Stimulated activated effector memory CD8-positive, alpha-beta T cell treated with anti-CD3 and anti-CD28 coated beads, Interleukin-12 subunit alpha, Interleukin-12 subunit beta, amount 100 ng/mL, for 72 hours (primary cell): Measurements from ENCODE around the gene POC1B.

Source experiments
- ATAC-seq: fragments of 150-1000 bp; cut with Tn5 transposase; 2 replicates; pipeline ENCODE4 v1.10.0; 2021
- DNase-seq, 2 donors: peaks; one replicate each; pipeline ENCODE4 v3.0.0; 2021 to 2022; ENCODE audit warnings: low spot score in 2 of 2
- H3K27ac Mint-ChIP-seq: one replicate; pipeline ENCODE4 v1.8.0; 2022; ENCODE audit warnings: mild to moderate bottlenecking, mixed read lengths
- H3K36me3 Mint-ChIP-seq: one replicate; pipeline ENCODE4 v1.8.0; 2022; ENCODE audit warnings: mild to moderate bottlenecking, mixed read lengths
- H3K4me1 Mint-ChIP-seq: one replicate; pipeline ENCODE4 v1.8.0; 2022; ENCODE audit warnings: mixed read lengths
- H3K4me3 Mint-ChIP-seq: one replicate; pipeline ENCODE4 v1.8.0; 2022; ENCODE audit warnings: mild to moderate bottlenecking, mixed read lengths
- H3K9me3 Mint-ChIP-seq: one replicate; pipeline ENCODE4 v1.8.0; 2022; ENCODE audit warnings: mixed read lengths

Gene POC1B

GRCh38 chr12:89521364-89522223 lies 4.3 kb downstream of the POC1B start:
- H3K4me3 Mint-ChIP-seq: peak overlapping the region; percentile 90
- no peaks in the 10 kb centered on the region for H3K9me3 Mint-ChIP-seq
- peaks cover 74% of the 10 kb centered on the region for H3K36me3 Mint-ChIP-seq
- ATAC-seq: no peak
- H3K4me1 Mint-ChIP-seq: peaks cover 33% of the 10 kb centered on the region
- peak overlapping the region; percentile 29 for H3K27ac Mint-ChIP-seq
- no peak for DNase-seq

- no peaks in the 10 kb centered on the region for H3K9me3 Mint-ChIP-seq
Observed at GRCh38 chr12:89517720-89518119, 8.1 kb downstream of the POC1B start.

GRCh38 chr12:89516633-89517032 lies 9.2 kb downstream of the POC1B start:
- no peak overlapping the region for H3K27ac Mint-ChIP-seq
- no peak overlapping the region for H3K4me3 Mint-ChIP-seq
- no peaks in the 10 kb centered on the region for H3K9me3 Mint-ChIP-seq
- peaks cover 32% of the 10 kb centered on the region for H3K36me3 Mint-ChIP-seq
- DNase-seq: no peak
- peaks cover 14% of the 10 kb centered on the region for H3K4me1 Mint-ChIP-seq
- no peak for ATAC-seq

More at GRCh38 chr12:89517720-89518119, 8.1 kb downstream of the POC1B start:
- peaks cover 20% of the 10 kb centered on the region for H3K4me1 Mint-ChIP-seq
- ATAC-seq: no peak
- no peak overlapping the region for H3K27ac Mint-ChIP-seq
- no peak for DNase-seq
- no peak overlapping the region for H3K4me3 Mint-ChIP-seq
- peaks cover 43% of the 10 kb centered on the region for H3K36me3 Mint-ChIP-seq

GRCh38 chr12:89514751-89515150 lies 11.1 kb downstream of the POC1B start:
- DNase-seq (no peak), ATAC-seq (peak; percentile 90)
- Mint-ChIP-seq H3K4me1 (peaks cover 7% of the 10 kb centered on the region), H3K36me3 (peaks cover 19% of the 10 kb centered on the region), H3K9me3 (no peaks in the 10 kb centered on the region), H3K27ac (no peak overlapping the region), H3K4me3 (no peak overlapping the region)

- Mint-ChIP-seq H3K4me1 (peaks cover 2% of the 10 kb centered on the region), H3K4me3 (no peak overlapping the region), H3K36me3 (peaks cover 7% of the 10 kb centered on the region), H3K27ac (no peak overlapping the region), H3K9me3 (no peaks in the 10 kb centered on the region)
- DNase-seq (no peak), ATAC-seq (no peak)
Observed at GRCh38 chr12:89513544-89513943, 12.3 kb downstream of the POC1B start.

GRCh38 chr12:89507015-89507824 lies 18.6 kb downstream of the POC1B start:
- Mint-ChIP-seq H3K36me3 (peaks cover 5% of the 10 kb centered on the region), H3K4me1 (peaks cover 25% of the 10 kb centered on the region), H3K4me3 (no peak overlapping the region), H3K9me3 (no peaks in the 10 kb centered on the region), H3K27ac (no peak overlapping the region)
- no peak for ATAC-seq
- DNase-seq: peak in 1 of 2 donors; percentile 40

GRCh38 chr12:89506050-89506449 lies 19.8 kb downstream of the POC1B start:
- ATAC-seq: no peak
- Mint-ChIP-seq H3K36me3 (peaks cover 11% of the 10 kb centered on the region), H3K4me3 (no peak overlapping the region), H3K4me1 (peaks cover 29% of the 10 kb centered on the region), H3K9me3 (no peaks in the 10 kb centered on the region), H3K27ac (peak overlapping the region; percentile 35)
- no peak for DNase-seq

GRCh38 chr12:89504560-89505346 lies 21.1 kb downstream of the POC1B start:
- peak overlapping the region; percentile 35 for H3K27ac Mint-ChIP-seq
- DNase-seq: no peak
- H3K36me3 Mint-ChIP-seq: peaks cover 21% of the 10 kb centered on the region
- H3K9me3 Mint-ChIP-seq: no peaks in the 10 kb centered on the region
- no peak overlapping the region for H3K4me3 Mint-ChIP-seq
- ATAC-seq: no peak
- peaks cover 31% of the 10 kb centered on the region for H3K4me1 Mint-ChIP-seq

GRCh38 chr12:89501793-89502192 lies 24.1 kb downstream of the POC1B start:
- H3K27ac Mint-ChIP-seq: no peak overlapping the region
- H3K4me1 Mint-ChIP-seq: peaks cover 26% of the 10 kb centered on the region
- H3K9me3 Mint-ChIP-seq: no peaks in the 10 kb centered on the region
- no peak overlapping the region for H3K4me3 Mint-ChIP-seq
- no peak for DNase-seq
- H3K36me3 Mint-ChIP-seq: peaks cover 36% of the 10 kb centered on the region
- ATAC-seq: no peak

GRCh38 chr12:89499857-89500256 lies 26.0 kb downstream of the POC1B start:
- Mint-ChIP-seq H3K27ac (no peak overlapping the region), H3K4me1 (peaks cover 19% of the 10 kb centered on the region), H3K36me3 (peaks cover 45% of the 10 kb centered on the region)

GRCh38 chr12:89497467-89497866 lies 28.4 kb downstream of the POC1B start:
- no peak overlapping the region for H3K4me3 Mint-ChIP-seq
- no peak overlapping the region for H3K27ac Mint-ChIP-seq
- H3K9me3 Mint-ChIP-seq: no peaks in the 10 kb centered on the region
- H3K36me3 Mint-ChIP-seq: peaks cover 62% of the 10 kb centered on the region
- no peak for DNase-seq
- peaks cover 40% of the 10 kb centered on the region for H3K4me1 Mint-ChIP-seq
- ATAC-seq: no peak

More at GRCh38 chr12:89499857-89500256, 26.0 kb downstream of the POC1B start:
- DNase-seq (no peak), ATAC-seq (no peak)
- Mint-ChIP-seq H3K4me3 (no peak overlapping the region), H3K9me3 (no peaks in the 10 kb centered on the region)

GRCh38 chr12:89497005-89497404 lies 28.8 kb downstream of the POC1B start:
- Mint-ChIP-seq H3K9me3 (no peaks in the 10 kb centered on the region), H3K4me1 (peaks cover 42% of the 10 kb centered on the region), H3K4me3 (no peak overlapping the region), H3K27ac (no peak overlapping the region), H3K36me3 (peaks cover 66% of the 10 kb centered on the region)
- ATAC-seq (no peak), DNase-seq (no peak)

- Mint-ChIP-seq H3K4me3 (peak overlapping the region; percentile 57), H3K9me3 (no peaks in the 10 kb centered on the region), H3K36me3 (peaks cover 68% of the 10 kb centered on the region), H3K4me1 (peaks cover 46% of the 10 kb centered on the region), H3K27ac (peak overlapping the region; percentile 97)
- DNase-seq (peak; percentile 36 to 84), ATAC-seq (peak; percentile 95)
Observed at GRCh38 chr12:89494411-89495231, 31.2 kb downstream of the POC1B start.

- H3K27ac Mint-ChIP-seq: peak overlapping the region; percentile 97
- H3K4me1 Mint-ChIP-seq: peaks cover 46% of the 10 kb centered on the region
- no peak for DNase-seq
- H3K36me3 Mint-ChIP-seq: peaks cover 68% of the 10 kb centered on the region
- no peak for ATAC-seq
- H3K9me3 Mint-ChIP-seq: no peaks in the 10 kb centered on the region
- peak overlapping the region; percentile 57 for H3K4me3 Mint-ChIP-seq
Observed at GRCh38 chr12:89493670-89494302, 32.1 kb downstream of the POC1B start.
